SIG-M5 treated with dmso at 0.1 percent for 504 hours (cell line): Measurements from ENCODE around the gene IL3RA.
"Not testable (repeated sequence)": the region's sequence is repeated elsewhere in the genome, so short reads cannot be mapped to it uniquely, and the experiment has no call there.

Experiments
- DNase-seq: peaks from one replicate; lab custom pipeline; 2025; ENCODE audit not compliant: unreplicated experiment; lab: John Stamatoyannopoulos, UW

IL3RA gene

GRCh38 chrX:1336331-1336943 is at the start of gene IL3RA:
Gene IL3RA (plus strand): TSS chrX:1336785. CDS start chrX:1341766, 4,981 bp downstream.
- DNase-seq, result peak; percentile 83

GRCh38 chrX:1289535-1289934 is 47.0 kb upstream of the IL3RA start:
- DNase-seq, result no peak

GRCh38 chrX:1291110-1291740 is 45.4 kb upstream of the IL3RA start:
- no peak for DNase-seq

GRCh38 chrX:1292575-1293290 is 43.9 kb upstream of the IL3RA start:
- DNase-seq, result no peak

- DNase-seq, result no peak
These were observed 42.1 kb upstream of the IL3RA start for GRCh38 chrX:1294301-1295067.

- no peak for DNase-seq
These were observed 41.0 kb upstream of the IL3RA start for GRCh38 chrX:1295550-1295949.

GRCh38 chrX:1297591-1297990 is 39.0 kb upstream of the IL3RA start:
- DNase-seq, result not testable (repeated sequence)

- DNase-seq, result no peak
These were observed 36.1 kb upstream of the IL3RA start for GRCh38 chrX:1300449-1300848.

- DNase-seq, result no peak
These were observed 31.2 kb upstream of the IL3RA start for GRCh38 chrX:1305411-1305810.

- no peak for DNase-seq
These were observed 29.5 kb upstream of the IL3RA start for GRCh38 chrX:1306909-1307625.

- no peak for DNase-seq
These were observed 28.8 kb upstream of the IL3RA start for GRCh38 chrX:1307626-1308340.

- no peak for DNase-seq
These were observed 28.1 kb upstream of the IL3RA start for GRCh38 chrX:1308476-1308875.

- DNase-seq, result not testable (repeated sequence)
These were observed 27.7 kb upstream of the IL3RA start for GRCh38 chrX:1308917-1309316.

GRCh38 chrX:1313788-1314187 is 22.8 kb upstream of the IL3RA start:
- DNase-seq, result no peak

GRCh38 chrX:1316527-1316926 is 20.1 kb upstream of the IL3RA start:
- peak; percentile 82 for DNase-seq

- DNase-seq, result no peak
These were observed 14.9 kb upstream of the IL3RA start for GRCh38 chrX:1321674-1322073.

- peak; percentile 65 for DNase-seq
These were observed 14.2 kb upstream of the IL3RA start for GRCh38 chrX:1322393-1322792.

GRCh38 chrX:1323315-1323714 is 13.3 kb upstream of the IL3RA start:
- DNase-seq, result peak; percentile 87

GRCh38 chrX:1325515-1326116 is 11.0 kb upstream of the IL3RA start:
- no peak for DNase-seq
